Measurements from ENCODE around the gene B3GALT6. TPM values are rescaled to one million over a fixed set of nuclear protein-coding genes. Genes with fewer than 3 reads are reported as not detected.

The B3GALT6 gene
- total RNA-seq, 1 experiment from 2014 or later, result 20.0 TPM

DNA sequence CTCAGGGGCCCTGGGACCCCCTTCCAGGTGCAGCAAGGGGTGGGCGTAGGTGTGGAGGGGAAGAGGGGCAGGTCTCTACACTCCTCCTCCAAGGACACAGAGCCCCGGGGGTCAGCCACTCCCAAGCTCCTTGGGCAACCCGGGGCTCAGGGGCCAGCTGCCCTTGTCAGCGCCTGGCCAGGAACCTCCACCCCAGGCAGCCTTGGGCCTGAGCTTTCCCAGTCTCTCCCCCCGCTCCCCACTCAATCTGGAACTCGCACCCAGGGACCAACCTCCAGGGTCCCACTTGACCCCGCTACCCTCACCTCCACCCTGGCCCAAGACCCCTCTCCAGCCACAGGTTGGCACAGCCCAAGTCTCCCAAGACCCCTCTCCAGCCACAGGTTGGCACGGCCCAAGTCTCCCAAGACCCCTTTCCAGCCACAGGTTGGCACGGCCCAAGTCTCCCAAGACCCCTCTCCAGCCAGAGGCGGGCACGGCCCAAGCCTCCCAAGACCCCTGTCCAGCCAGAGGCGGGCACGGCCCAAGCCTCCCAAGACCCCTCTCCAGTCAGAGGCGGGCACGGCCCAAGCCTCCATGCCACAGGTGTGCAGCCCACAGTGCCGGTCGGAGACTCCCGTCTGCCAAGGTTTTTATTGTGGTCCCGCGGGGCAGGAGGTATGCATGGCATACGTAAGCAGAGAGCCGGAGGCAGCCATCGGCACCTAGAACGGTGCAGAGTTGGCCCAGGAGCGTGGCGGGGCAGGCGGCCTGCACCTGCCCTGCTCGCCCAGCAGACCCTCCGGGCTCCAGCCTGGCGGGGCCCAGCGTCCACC lies 21.1 kb upstream of the B3GALT6 start (continued):
- TF ChIP-seq MXD4 (CRISPR knock-in tag; IDR thresholded peaks at IDR 0.05; ENCODE audit: borderline replicate concordance), result no peak
- TF ChIP-seq, protein P1, sequence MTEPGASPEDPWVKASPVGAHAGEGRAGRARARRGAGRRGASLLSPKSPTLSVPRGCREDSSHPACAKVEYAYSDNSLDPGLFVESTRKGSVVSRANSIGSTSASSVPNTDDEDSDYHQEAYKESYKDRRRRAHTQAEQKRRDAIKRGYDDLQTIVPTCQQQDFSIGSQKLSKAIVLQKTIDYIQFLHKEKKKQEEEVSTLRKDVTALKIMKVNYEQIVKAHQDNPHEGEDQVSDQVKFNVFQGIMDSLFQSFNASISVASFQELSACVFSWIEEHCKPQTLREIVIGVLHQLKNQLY (CRISPR knock-in tag; IDR thresholded peaks at IDR 0.05), result no peak
- TF ChIP-seq, protein P2, sequence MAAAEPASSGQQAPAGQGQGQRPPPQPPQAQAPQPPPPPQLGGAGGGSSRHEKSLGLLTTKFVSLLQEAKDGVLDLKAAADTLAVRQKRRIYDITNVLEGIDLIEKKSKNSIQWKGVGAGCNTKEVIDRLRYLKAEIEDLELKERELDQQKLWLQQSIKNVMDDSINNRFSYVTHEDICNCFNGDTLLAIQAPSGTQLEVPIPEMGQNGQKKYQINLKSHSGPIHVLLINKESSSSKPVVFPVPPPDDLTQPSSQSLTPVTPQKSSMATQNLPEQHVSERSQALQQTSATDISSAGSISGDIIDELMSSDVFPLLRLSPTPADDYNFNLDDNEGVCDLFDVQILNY (CRISPR knock-in tag; IDR thresholded peaks at IDR 0.05), result no peak

DNA sequence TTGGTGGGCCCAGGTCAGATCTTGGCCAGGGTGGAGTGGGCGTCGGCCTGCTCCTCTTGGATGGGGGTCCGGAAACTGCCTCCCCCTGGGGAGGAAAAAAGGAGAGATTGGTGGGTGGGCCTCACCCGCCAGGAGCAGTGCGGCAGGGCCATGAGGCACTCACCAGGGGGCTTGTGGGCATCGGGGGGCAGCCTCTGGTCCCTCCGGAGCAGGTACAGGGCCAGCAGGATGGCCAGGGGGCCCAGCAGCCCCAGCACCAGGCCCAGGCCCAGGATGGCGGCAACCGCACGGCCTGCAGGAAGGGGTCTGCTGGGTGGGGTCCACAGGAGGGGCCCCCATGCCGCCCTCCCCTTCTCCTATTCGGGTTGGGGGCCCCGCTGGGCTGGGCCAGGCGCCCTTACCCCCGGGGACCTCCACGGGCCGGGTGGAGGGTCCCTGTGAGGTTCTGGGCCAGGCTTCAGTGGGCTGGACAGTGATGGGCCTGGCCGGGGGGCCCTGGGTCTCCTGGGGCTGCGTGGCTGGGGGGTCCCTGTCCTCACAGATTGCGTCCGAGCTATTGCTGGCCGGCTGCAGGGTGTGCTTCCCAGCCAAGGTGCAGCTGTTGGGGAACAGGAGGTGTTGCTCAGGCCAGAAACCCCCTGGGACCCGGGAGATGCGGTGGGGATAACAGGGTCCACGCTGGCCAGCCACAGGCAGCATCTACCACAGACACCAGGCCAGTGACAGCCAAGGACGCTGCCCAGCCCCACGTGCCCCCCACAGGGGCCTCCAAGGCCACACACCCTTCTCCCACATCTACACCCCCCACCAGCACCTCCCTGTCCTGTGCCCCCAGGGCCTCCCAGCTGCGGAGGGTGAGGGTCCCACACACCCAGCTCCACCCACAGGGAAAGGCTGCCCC lies 20.2 kb upstream of the B3GALT6 start:
- POLR2A ChIA-PET, result no interaction called here
- Mint-ChIP-seq H3K27me3 (ENCODE audit: low read depth) (peaks cover 1% of the 10 kb centered on the region), H3K4me1 (no peaks in the 10 kb centered on the region), H3K4me3 (no peak overlapping the region), H3K36me3 (no peaks in the 10 kb centered on the region), H3K27ac (no peak overlapping the region), H3K9me3 (no peaks in the 10 kb centered on the region)
- DNase-seq (ENCODE audit: low spot score), result no peak
- TF ChIP-seq, protein P3, sequence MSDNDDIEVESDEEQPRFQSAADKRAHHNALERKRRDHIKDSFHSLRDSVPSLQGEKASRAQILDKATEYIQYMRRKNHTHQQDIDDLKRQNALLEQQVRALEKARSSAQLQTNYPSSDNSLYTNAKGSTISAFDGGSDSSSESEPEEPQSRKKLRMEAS (CRISPR knock-in tag; IDR thresholded peaks at IDR 0.05), result no peak
- no peak for TF ChIP-seq ZNF416 (CRISPR knock-in tag; IDR thresholded peaks at IDR 0.05)
- TF ChIP-seq HMGA2 (CRISPR knock-in tag; IDR thresholded peaks at IDR 0.05), result no peak
- TF ChIP-seq SMAD4 (CRISPR knock-in tag; IDR thresholded peaks at IDR 0.05), result no peak
- no peak for TF ChIP-seq ZNF121 (CRISPR knock-in tag; IDR thresholded peaks at IDR 0.05)
- ATAC-seq, result no peak
- CTCF ChIA-PET, result interaction anchor here (0.6 kb wide), 1 partner anchor 18 kb away, joined by 3 read pairs; no protein-coding TSS in a partner anchor

DNA sequence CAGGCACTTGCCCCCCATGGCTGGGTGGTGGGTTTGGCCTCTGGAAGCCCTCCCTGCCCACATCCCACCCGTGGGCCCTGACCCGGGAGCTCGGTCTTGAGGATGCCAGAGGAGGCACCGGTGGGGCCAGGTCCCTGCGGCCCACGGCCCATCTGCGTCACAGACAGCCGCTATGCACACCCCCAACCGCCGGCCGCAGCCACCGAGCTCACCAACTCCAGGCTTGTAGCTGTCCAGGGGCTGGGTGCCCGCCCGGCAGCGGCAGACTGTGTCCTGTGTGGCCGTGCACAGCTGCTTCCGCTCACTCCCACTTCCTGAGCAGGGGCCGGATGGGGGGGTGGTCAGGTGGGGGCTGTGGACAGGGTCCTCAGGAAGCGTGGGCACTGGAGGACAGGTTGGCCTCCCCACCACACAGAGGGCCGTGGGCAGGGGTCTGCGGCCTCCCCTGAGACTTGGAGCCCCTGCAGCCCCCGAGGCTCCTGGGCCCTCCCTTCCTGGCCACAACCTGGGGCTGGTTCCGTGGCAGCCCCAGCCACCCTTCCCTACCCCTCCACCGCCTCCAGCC lies 19.2 kb upstream of the B3GALT6 start:
- Mint-ChIP-seq H3K4me1 (no peaks in the 10 kb centered on the region), H3K9me3 (no peaks in the 10 kb centered on the region), H3K36me3 (no peaks in the 10 kb centered on the region), H3K4me3 (no peak overlapping the region), H3K27me3 (ENCODE audit: low read depth) (no peaks in the 10 kb centered on the region), H3K27ac (no peak overlapping the region)
- no peak for TF ChIP-seq CBFB (CRISPR knock-in tag; IDR thresholded peaks at IDR 0.05; ENCODE audit: low read depth)
- CTCF ChIA-PET, result no interaction called here
- POLR2A ChIA-PET, result no interaction called here
- ATAC-seq, result no peak
- DNase-seq (ENCODE audit: low spot score), result no peak

DNA sequence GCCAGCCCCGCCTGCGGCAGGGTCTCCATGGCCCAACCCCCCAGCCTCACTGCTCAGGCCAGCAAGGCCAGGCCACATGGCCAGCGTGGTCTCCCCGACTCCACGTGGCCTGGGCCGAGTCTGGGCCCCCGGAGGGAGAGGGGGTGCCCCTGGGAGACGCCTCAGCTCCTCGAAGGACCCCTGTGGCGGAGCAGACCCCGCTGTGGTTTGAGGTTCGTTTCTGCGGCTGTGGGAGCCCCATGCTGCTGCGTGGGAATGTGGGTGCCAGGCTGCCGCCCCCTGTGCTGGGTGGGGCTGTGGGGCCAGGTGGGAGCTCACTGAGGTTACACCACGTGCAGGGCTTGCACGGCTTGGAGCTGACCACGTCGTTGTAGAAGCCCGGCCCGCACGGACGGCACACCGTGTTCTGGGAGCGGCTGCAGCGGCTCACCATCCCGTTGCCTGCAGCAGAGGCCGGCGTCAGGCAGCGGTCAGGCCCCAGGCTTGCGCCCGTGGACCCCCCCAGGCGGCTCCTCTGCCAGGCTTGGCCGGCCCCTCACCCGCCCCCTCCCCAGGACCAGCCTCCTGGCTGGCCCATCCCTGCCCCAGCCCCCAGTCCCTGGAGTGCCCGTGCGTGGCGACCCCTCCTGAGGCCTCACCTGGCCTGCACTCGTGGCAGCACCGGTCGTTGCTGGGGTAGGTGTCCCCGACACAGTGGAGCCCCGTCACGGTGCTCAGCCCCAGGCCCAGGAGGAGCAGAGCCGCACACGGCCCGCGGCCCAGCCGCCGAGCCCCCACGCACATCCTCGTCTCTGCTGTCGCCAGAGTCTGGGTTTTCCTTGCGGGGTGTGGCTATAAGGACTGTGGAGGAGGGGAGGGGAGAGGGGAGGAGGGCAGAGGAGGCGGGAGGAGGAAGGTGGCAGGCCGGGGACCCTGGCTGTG lies 18.4 kb upstream of the B3GALT6 start, which contains the start of gene TNFRSF4:
TNFRSF4 (minus strand) TSS at position 809 of the 921 bp plus-strand sequence; CDS start at position 783, 26 bp downstream.
- DNase-seq (ENCODE audit: low spot score) (no peak), ATAC-seq (no peak)
- Mint-ChIP-seq H3K27me3 (ENCODE audit: low read depth) (no peaks in the 10 kb centered on the region), H3K36me3 (no peaks in the 10 kb centered on the region), H3K4me1 (no peaks in the 10 kb centered on the region), H3K27ac (no peak within 1 kb of the TSS), H3K9me3 (no peaks in the 10 kb centered on the region), H3K4me3 (no peak within 1 kb of the TSS)
- POLR2A ChIA-PET, result no interaction called here
- CTCF ChIA-PET, result no interaction called here
- TF ChIP-seq, protein P4, sequence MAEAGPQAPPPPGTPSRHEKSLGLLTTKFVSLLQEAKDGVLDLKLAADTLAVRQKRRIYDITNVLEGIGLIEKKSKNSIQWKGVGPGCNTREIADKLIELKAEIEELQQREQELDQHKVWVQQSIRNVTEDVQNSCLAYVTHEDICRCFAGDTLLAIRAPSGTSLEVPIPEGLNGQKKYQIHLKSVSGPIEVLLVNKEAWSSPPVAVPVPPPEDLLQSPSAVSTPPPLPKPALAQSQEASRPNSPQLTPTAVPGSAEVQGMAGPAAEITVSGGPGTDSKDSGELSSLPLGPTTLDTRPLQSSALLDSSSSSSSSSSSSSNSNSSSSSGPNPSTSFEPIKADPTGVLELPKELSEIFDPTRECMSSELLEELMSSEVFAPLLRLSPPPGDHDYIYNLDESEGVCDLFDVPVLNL (CRISPR knock-in tag; IDR thresholded peaks at IDR 0.05; ENCODE audit: borderline replicate concordance, low read depth), result no peak
- TF ChIP-seq FOXP1 (CRISPR knock-in tag; IDR thresholded peaks at IDR 0.05; ENCODE audit: borderline replicate concordance), result no peak
- TF ChIP-seq, protein P5, sequence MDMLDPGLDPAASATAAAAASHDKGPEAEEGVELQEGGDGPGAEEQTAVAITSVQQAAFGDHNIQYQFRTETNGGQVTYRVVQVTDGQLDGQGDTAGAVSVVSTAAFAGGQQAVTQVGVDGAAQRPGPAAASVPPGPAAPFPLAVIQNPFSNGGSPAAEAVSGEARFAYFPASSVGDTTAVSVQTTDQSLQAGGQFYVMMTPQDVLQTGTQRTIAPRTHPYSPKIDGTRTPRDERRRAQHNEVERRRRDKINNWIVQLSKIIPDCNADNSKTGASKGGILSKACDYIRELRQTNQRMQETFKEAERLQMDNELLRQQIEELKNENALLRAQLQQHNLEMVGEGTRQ (CRISPR knock-in tag; IDR thresholded peaks at IDR 0.05), result no peak
- TF ChIP-seq IRF2 (CRISPR knock-in tag; IDR thresholded peaks at IDR 0.05; ENCODE audit: borderline replicate concordance, low read depth), result no peak
- TF ChIP-seq, protein P6, sequence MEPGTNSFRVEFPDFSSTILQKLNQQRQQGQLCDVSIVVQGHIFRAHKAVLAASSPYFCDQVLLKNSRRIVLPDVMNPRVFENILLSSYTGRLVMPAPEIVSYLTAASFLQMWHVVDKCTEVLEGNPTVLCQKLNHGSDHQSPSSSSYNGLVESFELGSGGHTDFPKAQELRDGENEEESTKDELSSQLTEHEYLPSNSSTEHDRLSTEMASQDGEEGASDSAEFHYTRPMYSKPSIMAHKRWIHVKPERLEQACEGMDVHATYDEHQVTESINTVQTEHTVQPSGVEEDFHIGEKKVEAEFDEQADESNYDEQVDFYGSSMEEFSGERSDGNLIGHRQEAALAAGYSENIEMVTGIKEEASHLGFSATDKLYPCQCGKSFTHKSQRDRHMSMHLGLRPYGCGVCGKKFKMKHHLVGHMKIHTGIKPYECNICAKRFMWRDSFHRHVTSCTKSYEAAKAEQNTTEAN (CRISPR knock-in tag; IDR thresholded peaks at IDR 0.05), result no peak
- TF ChIP-seq NR3C1 (CRISPR knock-in tag; conservative IDR thresholded peaks at IDR 0.05; ENCODE audit: low read depth), result no peak
- TF ChIP-seq KAT7 (CRISPR knock-in tag; IDR thresholded peaks at IDR 0.05; ENCODE audit: borderline replicate concordance), result no peak
- no peak for TF ChIP-seq SMAD3 (CRISPR knock-in tag; IDR thresholded peaks at IDR 0.05; ENCODE audit: borderline replicate concordance)

Data from WTC11 (cell line).